Liver (tissue), 3 donors: ENCODE measurements around the gene BAHCC1.
A peak's percentile ranks its signal among the peaks of the same experiment; 100 is the strongest.

Source experiments
- EGR1 ChIP-seq, 2 donors: IDR thresholded peaks; 2 replicates each; pipeline ENCODE4 v1.6.1; 2016 to 2018; ENCODE audit warnings: antibody characterized with exemption in 2 of 2, low read depth in 2 of 2
- GABPA ChIP-seq, 2 donors: IDR thresholded peaks in 1 of 2; conservative IDR thresholded peaks in 1 of 2; 2 replicates each; pipeline ENCODE4 v1.6.1; 2016; ENCODE audit warnings: antibody characterized with exemption in 2 of 2, mild to moderate bottlenecking in 1 of 2, moderate library complexity in 1 of 2
- HNF4A ChIP-seq, 2 donors: conservative IDR thresholded peaks; 2 replicates each; pipeline ENCODE4 v1.6.1; 2016; ENCODE audit warnings: antibody characterized with exemption in 2 of 2, mild to moderate bottlenecking in 2 of 2
- HNF4G ChIP-seq: IDR thresholded peaks from 2 replicates; pipeline ENCODE4 v1.6.1; 2016; ENCODE audit warnings: antibody characterized with exemption
- RAD21 ChIP-seq, 2 donors: IDR thresholded peaks; 2 replicates each; pipeline ENCODE4 v1.6.1; 2016; ENCODE audit warnings: antibody characterized with exemption in 2 of 2, mild to moderate bottlenecking in 2 of 2
- SP1 ChIP-seq: IDR thresholded peaks from 2 replicates; pipeline ENCODE4 v1.6.1; 2018; ENCODE audit warnings: antibody characterized with exemption, mild to moderate bottlenecking
- TAF1 ChIP-seq: conservative IDR thresholded peaks from 2 replicates; pipeline ENCODE4 v1.6.1; 2016; ENCODE audit warnings: antibody characterized with exemption, mild to moderate bottlenecking
- YY1 ChIP-seq: IDR thresholded peaks from 2 replicates; pipeline ENCODE4 v1.6.1; 2016; ENCODE audit warnings: antibody characterized with exemption, mild to moderate bottlenecking
- TF ChIP-seq, protein P1 (sequence below): fragments of 150-350 bp; IDR thresholded peaks from 2 replicates; pipeline ENCODE4 v1.5.1; 2017; ENCODE audit warnings: improper control_type of control experiment, low read depth, low read length; ENCODE audit not compliant: missing input control
- TF ChIP-seq, protein P2 (sequence below): IDR thresholded peaks from 2 replicates; pipeline ENCODE4 v1.6.1; 2016; ENCODE audit warnings: antibody characterized with exemption, mild to moderate bottlenecking
- TF ChIP-seq, protein P3 (sequence below): IDR thresholded peaks from 2 replicates; pipeline ENCODE4 v1.6.1; 2016; ENCODE audit warnings: antibody characterized with exemption
- donor health status: healthy.
- donor health status: healthy.

DNA sequence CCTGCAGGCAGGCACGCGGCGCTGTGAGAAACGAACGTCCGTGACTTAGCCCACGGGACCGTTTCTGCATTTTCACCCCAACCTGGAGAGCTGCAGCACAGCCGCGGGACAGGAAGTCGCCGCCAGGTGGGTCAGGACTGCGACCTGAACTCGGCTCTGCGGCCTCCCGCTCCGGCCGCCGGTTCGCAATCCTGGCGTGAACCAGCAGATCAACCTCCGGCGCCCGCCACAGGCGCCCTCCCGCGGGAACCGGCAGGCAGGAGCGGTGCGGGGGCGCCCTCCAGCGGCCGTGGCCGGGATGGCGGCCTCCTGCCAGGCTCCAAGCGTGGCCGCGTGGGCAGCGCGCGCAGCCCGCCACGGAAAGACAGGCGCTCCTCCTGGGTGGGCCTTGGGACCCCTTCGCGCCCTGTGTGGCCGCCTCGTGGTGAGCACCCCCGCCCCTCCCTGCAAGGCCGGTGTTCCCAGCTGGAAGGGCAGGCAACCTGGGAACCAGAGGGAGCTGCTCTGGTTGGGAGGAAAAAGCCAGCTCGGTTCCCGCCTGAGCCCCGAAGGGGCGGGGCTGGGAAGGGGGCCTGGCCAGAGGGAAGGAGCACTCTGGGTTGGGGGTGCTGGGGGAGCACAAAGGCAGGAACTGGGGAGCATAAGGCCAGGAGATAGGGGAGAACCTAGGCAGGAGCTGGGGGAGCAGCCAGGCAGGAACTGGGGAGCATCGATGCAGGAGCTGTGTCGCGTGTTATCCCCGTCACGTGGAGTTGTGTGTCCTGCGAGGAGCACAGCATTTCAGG is 89.1 kb downstream of the BAHCC1 start:
- TF ChIP-seq, protein P1, sequence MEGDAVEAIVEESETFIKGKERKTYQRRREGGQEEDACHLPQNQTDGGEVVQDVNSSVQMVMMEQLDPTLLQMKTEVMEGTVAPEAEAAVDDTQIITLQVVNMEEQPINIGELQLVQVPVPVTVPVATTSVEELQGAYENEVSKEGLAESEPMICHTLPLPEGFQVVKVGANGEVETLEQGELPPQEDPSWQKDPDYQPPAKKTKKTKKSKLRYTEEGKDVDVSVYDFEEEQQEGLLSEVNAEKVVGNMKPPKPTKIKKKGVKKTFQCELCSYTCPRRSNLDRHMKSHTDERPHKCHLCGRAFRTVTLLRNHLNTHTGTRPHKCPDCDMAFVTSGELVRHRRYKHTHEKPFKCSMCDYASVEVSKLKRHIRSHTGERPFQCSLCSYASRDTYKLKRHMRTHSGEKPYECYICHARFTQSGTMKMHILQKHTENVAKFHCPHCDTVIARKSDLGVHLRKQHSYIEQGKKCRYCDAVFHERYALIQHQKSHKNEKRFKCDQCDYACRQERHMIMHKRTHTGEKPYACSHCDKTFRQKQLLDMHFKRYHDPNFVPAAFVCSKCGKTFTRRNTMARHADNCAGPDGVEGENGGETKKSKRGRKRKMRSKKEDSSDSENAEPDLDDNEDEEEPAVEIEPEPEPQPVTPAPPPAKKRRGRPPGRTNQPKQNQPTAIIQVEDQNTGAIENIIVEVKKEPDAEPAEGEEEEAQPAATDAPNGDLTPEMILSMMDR, result peak; percentile 97
- TF ChIP-seq, protein P2, sequence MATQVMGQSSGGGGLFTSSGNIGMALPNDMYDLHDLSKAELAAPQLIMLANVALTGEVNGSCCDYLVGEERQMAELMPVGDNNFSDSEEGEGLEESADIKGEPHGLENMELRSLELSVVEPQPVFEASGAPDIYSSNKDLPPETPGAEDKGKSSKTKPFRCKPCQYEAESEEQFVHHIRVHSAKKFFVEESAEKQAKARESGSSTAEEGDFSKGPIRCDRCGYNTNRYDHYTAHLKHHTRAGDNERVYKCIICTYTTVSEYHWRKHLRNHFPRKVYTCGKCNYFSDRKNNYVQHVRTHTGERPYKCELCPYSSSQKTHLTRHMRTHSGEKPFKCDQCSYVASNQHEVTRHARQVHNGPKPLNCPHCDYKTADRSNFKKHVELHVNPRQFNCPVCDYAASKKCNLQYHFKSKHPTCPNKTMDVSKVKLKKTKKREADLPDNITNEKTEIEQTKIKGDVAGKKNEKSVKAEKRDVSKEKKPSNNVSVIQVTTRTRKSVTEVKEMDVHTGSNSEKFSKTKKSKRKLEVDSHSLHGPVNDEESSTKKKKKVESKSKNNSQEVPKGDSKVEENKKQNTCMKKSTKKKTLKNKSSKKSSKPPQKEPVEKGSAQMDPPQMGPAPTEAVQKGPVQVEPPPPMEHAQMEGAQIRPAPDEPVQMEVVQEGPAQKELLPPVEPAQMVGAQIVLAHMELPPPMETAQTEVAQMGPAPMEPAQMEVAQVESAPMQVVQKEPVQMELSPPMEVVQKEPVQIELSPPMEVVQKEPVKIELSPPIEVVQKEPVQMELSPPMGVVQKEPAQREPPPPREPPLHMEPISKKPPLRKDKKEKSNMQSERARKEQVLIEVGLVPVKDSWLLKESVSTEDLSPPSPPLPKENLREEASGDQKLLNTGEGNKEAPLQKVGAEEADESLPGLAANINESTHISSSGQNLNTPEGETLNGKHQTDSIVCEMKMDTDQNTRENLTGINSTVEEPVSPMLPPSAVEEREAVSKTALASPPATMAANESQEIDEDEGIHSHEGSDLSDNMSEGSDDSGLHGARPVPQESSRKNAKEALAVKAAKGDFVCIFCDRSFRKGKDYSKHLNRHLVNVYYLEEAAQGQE, result no peak
- TF ChIP-seq EGR1 (IDR thresholded peaks at IDR 0.05; ENCODE audit: low read depth in 2 of 2) (no peak), HNF4A (conservative IDR thresholded peaks at IDR 0.05) (no peak), TAF1 (no peak), YY1 (no peak), RAD21 (IDR thresholded peaks at IDR 0.05) (peak; percentile 81 to 86), GABPA (IDR thresholded peaks at IDR 0.05 in 1 of 2, conservative IDR thresholded peaks at IDR 0.05 in 1 of 2) (no peak), HNF4G (no peak), SP1 (no peak)
- TF ChIP-seq, protein P3, sequence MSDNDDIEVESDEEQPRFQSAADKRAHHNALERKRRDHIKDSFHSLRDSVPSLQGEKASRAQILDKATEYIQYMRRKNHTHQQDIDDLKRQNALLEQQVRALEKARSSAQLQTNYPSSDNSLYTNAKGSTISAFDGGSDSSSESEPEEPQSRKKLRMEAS, result no peak
